ENCODE data around the gene RAC3.

The RAC3 gene

DNA sequence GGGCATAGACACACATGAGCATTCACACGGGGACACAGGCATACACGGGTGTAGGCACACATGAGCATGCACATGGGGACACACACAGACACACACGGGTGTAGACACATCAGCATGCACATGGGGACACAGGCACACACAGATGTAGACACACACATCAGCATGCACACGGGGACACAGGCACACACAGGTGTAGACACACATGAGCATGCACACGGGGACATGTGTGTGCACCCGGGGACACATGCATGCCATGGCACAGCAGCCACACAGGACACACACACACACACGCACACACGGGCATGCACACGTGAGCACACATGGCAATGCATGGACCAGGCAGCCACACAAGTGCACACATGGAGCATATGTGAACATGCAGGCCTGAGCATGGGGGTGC is 11.2 kb downstream of the RAC3 start:
- H3K27me3 ChIP-seq (ENCODE audit: control insufficient read depth in 1 of 2, insufficient read depth in 2 of 2, low read length in 2 of 2): no peaks in the 10 kb centered on the region
- H3K9ac ChIP-seq (ENCODE audit: low read depth in 1 of 2, low read length in 2 of 2): no peak overlapping the region
- H3K36me3 ChIP-seq (ENCODE audit: control insufficient read depth in 1 of 2, insufficient read depth in 2 of 2, low read length in 2 of 2): peaks cover 0 to 5% of the 10 kb centered on the region in 2 donors
- H3K9me3 ChIP-seq (ENCODE audit: control insufficient read depth in 1 of 2, low read length in 2 of 2): no peaks in the 10 kb centered on the region
- no peak overlapping the region for H3K4me3 ChIP-seq (ENCODE audit: low read depth in 1 of 2, low read length in 2 of 2)
- peaks cover 0 to 5% of the 10 kb centered on the region in 2 donors for H3K4me1 ChIP-seq (ENCODE audit: control insufficient read depth in 1 of 2, insufficient read depth in 2 of 2, low read length in 2 of 2)
- no peak overlapping the region for H3K27ac ChIP-seq (ENCODE audit: low read depth, low read length)

DNA sequence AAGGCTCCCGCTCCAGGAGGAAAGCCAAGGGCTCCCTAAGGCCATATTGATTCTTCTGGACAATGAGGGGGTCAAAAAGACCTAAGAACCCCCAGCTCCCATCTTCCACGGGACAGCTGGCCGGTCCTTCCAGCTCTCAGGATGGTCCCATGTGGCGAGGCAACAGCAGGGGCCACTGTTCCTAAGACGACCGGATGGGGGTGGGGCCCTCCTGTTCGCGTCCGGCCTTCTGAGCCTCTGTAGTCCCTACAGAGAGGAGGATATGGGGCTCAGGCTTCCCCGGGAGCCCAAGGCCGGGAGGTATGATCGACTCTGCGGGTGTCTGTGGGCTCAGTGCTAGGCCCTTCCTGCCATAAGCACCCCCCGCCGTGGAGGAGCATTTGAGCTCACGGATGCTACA is 12.0 kb downstream of the RAC3 start:
- H3K27me3 ChIP-seq (ENCODE audit: control insufficient read depth in 1 of 2, insufficient read depth in 2 of 2, low read length in 2 of 2): no peaks in the 10 kb centered on the region
- no peak overlapping the region for H3K9ac ChIP-seq (ENCODE audit: low read depth in 1 of 2, low read length in 2 of 2)
- no peak overlapping the region for H3K4me3 ChIP-seq (ENCODE audit: low read depth in 1 of 2, low read length in 2 of 2)
- no peaks in the 10 kb centered on the region for H3K9me3 ChIP-seq (ENCODE audit: control insufficient read depth in 1 of 2, low read length in 2 of 2)
- H3K27ac ChIP-seq (ENCODE audit: low read depth, low read length): no peak overlapping the region
- peaks cover 0 to 12% of the 10 kb centered on the region in 2 donors for H3K36me3 ChIP-seq (ENCODE audit: control insufficient read depth in 1 of 2, insufficient read depth in 2 of 2, low read length in 2 of 2)
- H3K4me1 ChIP-seq (ENCODE audit: control insufficient read depth in 1 of 2, insufficient read depth in 2 of 2, low read length in 2 of 2): no peaks in the 10 kb centered on the region

DNA sequence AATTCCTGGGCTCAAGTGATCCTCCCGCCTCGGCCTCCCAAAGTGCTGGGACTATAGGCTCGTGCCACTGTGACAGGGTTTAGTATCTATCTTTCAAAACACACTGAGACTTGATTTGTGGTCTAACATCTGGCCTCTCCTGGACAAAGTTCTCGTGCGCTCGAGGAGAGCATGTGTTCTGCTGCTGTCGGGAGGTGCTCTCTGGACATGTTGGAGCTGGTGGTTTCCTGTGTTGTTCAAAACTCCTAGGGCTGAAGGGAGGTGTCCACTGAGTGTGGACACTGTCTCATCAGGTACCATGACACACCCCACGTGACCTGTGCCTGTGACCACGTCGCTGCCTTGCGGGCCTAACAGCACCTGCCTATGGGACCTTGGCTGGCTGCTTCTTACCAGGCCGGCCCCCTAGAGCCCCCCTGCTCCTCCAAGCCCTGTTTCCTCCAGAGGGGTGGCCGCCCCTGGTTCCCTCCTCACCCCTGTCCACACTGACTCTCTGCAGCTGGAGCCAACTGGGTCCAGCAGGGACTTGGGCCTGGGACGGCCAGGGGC is 14.5 kb downstream of the RAC3 start:
- no peak overlapping the region for H3K4me3 ChIP-seq (ENCODE audit: low read depth in 1 of 2, low read length in 2 of 2)
- peaks cover 0 to 14% of the 10 kb centered on the region in 2 donors for H3K36me3 ChIP-seq (ENCODE audit: control insufficient read depth in 1 of 2, insufficient read depth in 2 of 2, low read length in 2 of 2)
- no peak overlapping the region for H3K27ac ChIP-seq (ENCODE audit: low read depth, low read length)
- peaks cover 0 to 11% of the 10 kb centered on the region in 2 donors for H3K4me1 ChIP-seq (ENCODE audit: control insufficient read depth in 1 of 2, insufficient read depth in 2 of 2, low read length in 2 of 2)
- H3K9me3 ChIP-seq (ENCODE audit: control insufficient read depth in 1 of 2, low read length in 2 of 2): no peaks in the 10 kb centered on the region
- no peak overlapping the region for H3K9ac ChIP-seq (ENCODE audit: low read depth in 1 of 2, low read length in 2 of 2)
- no peaks in the 10 kb centered on the region for H3K27me3 ChIP-seq (ENCODE audit: control insufficient read depth in 1 of 2, insufficient read depth in 2 of 2, low read length in 2 of 2)

DNA sequence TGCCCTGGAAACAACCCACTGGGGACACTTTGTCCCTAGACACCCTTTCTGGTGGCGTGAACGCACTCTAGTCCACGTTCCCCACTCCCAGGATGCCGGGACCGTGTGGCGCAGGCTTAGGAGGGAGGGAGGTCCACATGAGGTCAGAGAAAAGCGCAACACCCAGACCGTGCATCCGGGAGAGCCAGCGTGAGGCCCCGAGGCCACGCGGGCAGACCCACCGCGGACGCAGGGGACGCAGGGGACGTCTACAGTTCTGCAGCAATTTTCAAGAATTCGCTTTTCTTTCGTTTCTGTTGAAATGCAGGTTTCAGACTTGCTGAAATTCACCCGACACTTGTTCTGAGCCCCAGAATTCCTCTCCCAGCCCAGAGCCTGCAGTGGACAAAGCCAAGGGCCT is 15.4 kb downstream of the RAC3 start:
- Histone ChIP-seq H3K9me3 (ENCODE audit: control insufficient read depth in 1 of 2, low read length in 2 of 2) (no peaks in the 10 kb centered on the region), H3K27me3 (ENCODE audit: control insufficient read depth in 1 of 2, insufficient read depth in 2 of 2, low read length in 2 of 2) (no peaks in the 10 kb centered on the region), H3K9ac (ENCODE audit: low read depth in 1 of 2, low read length in 2 of 2) (no peak overlapping the region), H3K4me3 (ENCODE audit: low read depth in 1 of 2, low read length in 2 of 2) (no peak overlapping the region), H3K27ac (ENCODE audit: low read depth, low read length) (no peak overlapping the region), H3K4me1 (ENCODE audit: control insufficient read depth in 1 of 2, insufficient read depth in 2 of 2, low read length in 2 of 2) (peaks cover 0 to 11% of the 10 kb centered on the region in 2 donors), H3K36me3 (ENCODE audit: control insufficient read depth in 1 of 2, insufficient read depth in 2 of 2, low read length in 2 of 2) (peaks cover 0 to 14% of the 10 kb centered on the region in 2 donors)

DNA sequence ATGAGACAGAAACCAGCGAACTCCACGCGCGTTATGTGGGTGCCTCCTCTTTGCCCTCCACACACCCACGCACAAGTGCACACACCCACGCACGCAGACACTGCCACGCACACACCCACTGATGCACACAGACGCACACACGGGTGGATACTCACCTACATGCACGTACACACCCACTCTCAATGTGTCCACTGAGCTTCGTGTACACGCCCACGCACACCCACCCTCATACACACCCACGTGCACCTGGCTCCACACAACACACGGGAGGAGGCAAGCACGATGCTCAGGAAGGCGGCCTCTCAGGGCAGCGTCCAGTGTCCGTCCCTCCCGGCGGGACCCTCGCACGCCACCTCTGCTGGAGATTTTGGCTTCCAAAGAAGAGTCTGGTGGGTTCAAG is 15.9 kb downstream of the RAC3 start:
- H3K9ac ChIP-seq (ENCODE audit: low read depth in 1 of 2, low read length in 2 of 2): no peak overlapping the region
- H3K36me3 ChIP-seq (ENCODE audit: control insufficient read depth in 1 of 2, insufficient read depth in 2 of 2, low read length in 2 of 2): peaks cover 0 to 14% of the 10 kb centered on the region in 2 donors
- no peak overlapping the region for H3K4me3 ChIP-seq (ENCODE audit: low read depth in 1 of 2, low read length in 2 of 2)
- peaks cover under 1 to 13% of the 10 kb centered on the region in 2 donors for H3K4me1 ChIP-seq (ENCODE audit: control insufficient read depth in 1 of 2, insufficient read depth in 2 of 2, low read length in 2 of 2)
- no peaks in the 10 kb centered on the region for H3K9me3 ChIP-seq (ENCODE audit: control insufficient read depth in 1 of 2, low read length in 2 of 2)
- no peak overlapping the region for H3K27ac ChIP-seq (ENCODE audit: low read depth, low read length)
- no peaks in the 10 kb centered on the region for H3K27me3 ChIP-seq (ENCODE audit: control insufficient read depth in 1 of 2, insufficient read depth in 2 of 2, low read length in 2 of 2)

DNA sequence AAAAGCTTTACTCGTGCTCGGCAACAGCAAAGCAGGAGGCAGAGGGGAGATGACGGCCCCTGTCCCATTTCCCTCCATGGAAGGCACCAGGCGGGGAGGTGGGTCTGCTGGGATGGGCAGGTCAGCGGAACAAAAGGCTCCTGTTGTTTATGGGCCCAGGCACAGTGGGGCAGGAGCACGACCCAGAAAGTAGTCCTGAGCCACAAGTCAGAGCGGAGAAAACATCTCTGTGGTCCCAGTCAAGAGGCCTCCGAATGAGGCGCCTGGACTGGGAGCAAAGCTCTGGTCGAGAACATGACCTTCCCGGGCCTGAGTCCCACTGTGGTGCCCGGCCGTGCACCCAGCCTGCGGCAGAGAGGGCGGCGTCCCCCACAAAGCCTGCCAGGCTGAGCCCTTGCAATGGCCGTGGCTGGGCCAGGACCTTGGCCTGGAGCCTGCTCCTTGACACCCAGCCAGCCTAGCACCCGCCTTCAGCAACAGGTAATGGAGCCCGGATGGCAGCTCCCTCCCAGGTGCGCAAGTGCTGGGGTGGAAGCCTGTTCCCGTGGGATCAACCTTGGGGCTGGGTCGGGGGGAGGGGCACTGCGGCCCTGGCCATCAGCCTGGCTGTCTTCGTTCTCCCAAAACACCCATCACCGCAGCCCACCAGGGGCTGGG is 16.6 kb downstream of the RAC3 start:
- H3K27me3 ChIP-seq (ENCODE audit: control insufficient read depth in 1 of 2, insufficient read depth in 2 of 2, low read length in 2 of 2): no peaks in the 10 kb centered on the region
- H3K36me3 ChIP-seq (ENCODE audit: control insufficient read depth in 1 of 2, insufficient read depth in 2 of 2, low read length in 2 of 2): peaks cover 0 to 14% of the 10 kb centered on the region in 2 donors
- H3K4me1 ChIP-seq (ENCODE audit: control insufficient read depth in 1 of 2, insufficient read depth in 2 of 2, low read length in 2 of 2): peaks cover 7 to 20% of the 10 kb centered on the region in 2 donors
- H3K9me3 ChIP-seq (ENCODE audit: control insufficient read depth in 1 of 2, low read length in 2 of 2): no peaks in the 10 kb centered on the region
- H3K4me3 ChIP-seq (ENCODE audit: low read depth in 1 of 2, low read length in 2 of 2): no peak overlapping the region
- H3K27ac ChIP-seq (ENCODE audit: low read depth, low read length): no peak overlapping the region
- H3K9ac ChIP-seq (ENCODE audit: low read depth in 1 of 2, low read length in 2 of 2): no peak overlapping the region

DNA sequence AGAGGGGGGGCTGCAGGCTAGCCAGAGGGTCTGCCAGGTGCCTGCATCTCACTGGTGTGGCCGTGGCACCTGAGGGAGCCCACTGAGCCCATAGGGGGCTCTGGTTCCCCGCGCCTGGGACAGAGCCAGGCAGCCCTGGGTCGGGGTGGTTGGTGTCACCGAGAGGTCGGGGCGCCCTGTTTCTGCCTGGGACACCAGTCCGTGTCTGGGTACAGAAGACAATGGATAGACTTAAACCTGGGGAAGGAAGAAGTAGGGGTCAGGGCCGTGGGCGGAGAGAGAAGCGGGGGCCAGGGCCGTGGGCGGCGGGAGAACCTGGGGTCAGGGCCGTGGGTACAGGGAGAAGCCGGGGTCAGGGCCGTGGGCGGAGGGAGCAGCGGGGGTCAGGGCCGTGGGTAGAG is 17.1 kb downstream of the RAC3 start:
- Histone ChIP-seq H3K9ac (ENCODE audit: low read depth in 1 of 2, low read length in 2 of 2) (no peak overlapping the region), H3K4me3 (ENCODE audit: low read depth in 1 of 2, low read length in 2 of 2) (no peak overlapping the region), H3K27me3 (ENCODE audit: control insufficient read depth in 1 of 2, insufficient read depth in 2 of 2, low read length in 2 of 2) (no peaks in the 10 kb centered on the region), H3K36me3 (ENCODE audit: control insufficient read depth in 1 of 2, insufficient read depth in 2 of 2, low read length in 2 of 2) (peaks cover 1 to 17% of the 10 kb centered on the region in 2 donors), H3K27ac (ENCODE audit: low read depth, low read length) (no peak overlapping the region), H3K9me3 (ENCODE audit: control insufficient read depth in 1 of 2, low read length in 2 of 2) (no peaks in the 10 kb centered on the region), H3K4me1 (ENCODE audit: control insufficient read depth in 1 of 2, insufficient read depth in 2 of 2, low read length in 2 of 2) (peaks cover 11 to 25% of the 10 kb centered on the region in 2 donors)

DNA sequence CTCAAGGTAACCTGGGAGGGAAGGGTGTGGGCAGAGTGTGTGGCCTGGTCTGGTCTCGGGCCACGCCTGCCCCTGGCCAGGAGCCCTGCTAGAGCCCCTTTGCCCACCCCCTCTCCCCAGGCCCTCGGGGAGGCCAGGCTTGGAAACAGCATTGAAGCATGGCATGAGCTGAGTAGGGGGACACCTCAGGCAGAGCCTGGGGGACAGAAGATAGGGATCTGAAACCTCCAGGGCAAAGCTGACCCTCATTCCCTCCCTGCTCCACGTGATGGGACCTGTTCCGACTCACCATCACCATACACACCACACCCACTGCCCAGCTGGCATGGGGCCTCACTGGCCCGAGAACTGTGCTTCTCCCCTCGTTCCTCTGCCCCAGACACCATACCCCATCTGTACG is 17.6 kb downstream of the RAC3 start:
- no peaks in the 10 kb centered on the region for H3K9me3 ChIP-seq (ENCODE audit: control insufficient read depth in 1 of 2, low read length in 2 of 2)
- H3K4me1 ChIP-seq (ENCODE audit: control insufficient read depth in 1 of 2, insufficient read depth in 2 of 2, low read length in 2 of 2): peaks cover 11 to 29% of the 10 kb centered on the region in 2 donors
- no peak overlapping the region for H3K27ac ChIP-seq (ENCODE audit: low read depth, low read length)
- peaks cover 3 to 23% of the 10 kb centered on the region in 2 donors for H3K36me3 ChIP-seq (ENCODE audit: control insufficient read depth in 1 of 2, insufficient read depth in 2 of 2, low read length in 2 of 2)
- H3K4me3 ChIP-seq (ENCODE audit: low read depth in 1 of 2, low read length in 2 of 2): no peak overlapping the region
- H3K9ac ChIP-seq (ENCODE audit: low read depth in 1 of 2, low read length in 2 of 2): no peak overlapping the region
- no peaks in the 10 kb centered on the region for H3K27me3 ChIP-seq (ENCODE audit: control insufficient read depth in 1 of 2, insufficient read depth in 2 of 2, low read length in 2 of 2)

DNA sequence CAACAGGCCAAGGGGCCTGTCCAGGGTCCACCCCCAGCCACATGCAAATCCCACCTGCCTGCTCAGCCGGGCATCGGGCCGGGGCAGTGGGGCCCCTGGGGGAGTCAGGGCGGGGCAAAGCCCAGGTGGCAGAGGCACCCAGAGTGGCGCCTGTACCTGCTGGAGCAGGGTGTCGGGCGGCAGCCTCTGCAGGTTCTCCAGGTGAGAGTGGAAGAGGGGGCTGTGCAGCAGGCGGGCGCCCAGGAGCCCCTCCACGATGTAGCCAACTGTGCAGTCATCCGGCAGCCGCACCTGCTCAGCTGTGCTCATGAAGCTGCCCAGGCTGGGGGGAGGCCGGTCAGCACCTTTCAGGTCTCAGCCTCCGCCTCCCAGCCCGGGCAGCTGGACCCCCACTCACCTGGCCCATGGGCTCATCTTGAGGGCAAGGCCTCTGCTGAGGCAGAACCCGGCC is 18.1 kb downstream of the RAC3 start:
- Histone ChIP-seq H3K4me1 (ENCODE audit: control insufficient read depth in 1 of 2, insufficient read depth in 2 of 2, low read length in 2 of 2) (peaks cover 11 to 29% of the 10 kb centered on the region in 2 donors), H3K9ac (ENCODE audit: low read depth in 1 of 2, low read length in 2 of 2) (no peak overlapping the region), H3K9me3 (ENCODE audit: control insufficient read depth in 1 of 2, low read length in 2 of 2) (no peaks in the 10 kb centered on the region), H3K27me3 (ENCODE audit: control insufficient read depth in 1 of 2, insufficient read depth in 2 of 2, low read length in 2 of 2) (no peaks in the 10 kb centered on the region), H3K36me3 (ENCODE audit: control insufficient read depth in 1 of 2, insufficient read depth in 2 of 2, low read length in 2 of 2) (peaks cover 3 to 26% of the 10 kb centered on the region in 2 donors), H3K4me3 (ENCODE audit: low read depth in 1 of 2, low read length in 2 of 2) (no peak overlapping the region), H3K27ac (ENCODE audit: low read depth, low read length) (no peak overlapping the region)

DNA sequence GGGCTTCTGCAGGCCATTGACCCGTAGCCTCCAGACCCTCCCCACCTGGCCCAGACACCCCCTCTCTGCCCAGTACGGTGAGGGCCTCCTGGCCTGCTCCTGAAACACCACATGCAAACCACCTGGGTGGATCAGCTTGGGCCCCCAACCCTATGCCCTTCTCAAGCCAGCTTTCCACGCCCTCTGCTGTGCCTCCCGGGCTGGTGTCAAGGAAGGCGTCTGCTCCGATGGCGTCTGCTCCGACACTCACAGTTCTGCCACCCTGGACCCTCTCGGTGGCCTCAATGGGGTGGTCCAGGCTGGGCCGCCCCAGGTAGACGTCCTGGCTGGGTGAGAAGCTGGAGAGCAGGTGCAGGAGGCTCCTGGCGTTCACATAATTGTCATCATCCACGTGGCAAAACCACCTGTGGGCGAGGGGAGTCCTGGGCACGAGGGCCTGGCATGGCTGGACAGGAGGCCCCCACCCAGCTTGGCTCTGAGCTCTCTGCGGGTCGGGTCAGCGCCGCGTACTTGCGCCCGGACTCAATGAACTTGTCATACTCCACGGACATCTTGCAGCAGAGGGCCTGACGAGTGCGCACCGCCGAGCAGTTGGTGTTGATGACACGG is 18.8 kb downstream of the RAC3 start:
- no peaks in the 10 kb centered on the region for H3K9me3 ChIP-seq (ENCODE audit: control insufficient read depth in 1 of 2, low read length in 2 of 2)
- H3K9ac ChIP-seq (ENCODE audit: low read depth in 1 of 2, low read length in 2 of 2): peak overlapping the region; percentile 31 to 49
- no peaks in the 10 kb centered on the region for H3K27me3 ChIP-seq (ENCODE audit: control insufficient read depth in 1 of 2, insufficient read depth in 2 of 2, low read length in 2 of 2)
- no peak overlapping the region for H3K27ac ChIP-seq (ENCODE audit: low read depth, low read length)
- H3K4me1 ChIP-seq (ENCODE audit: control insufficient read depth in 1 of 2, insufficient read depth in 2 of 2, low read length in 2 of 2): peaks cover 11 to 29% of the 10 kb centered on the region in 2 donors
- H3K4me3 ChIP-seq (ENCODE audit: low read depth in 1 of 2, low read length in 2 of 2): peak overlapping the region; percentile 62 to 87
- H3K36me3 ChIP-seq (ENCODE audit: control insufficient read depth in 1 of 2, insufficient read depth in 2 of 2, low read length in 2 of 2): peaks cover 8 to 34% of the 10 kb centered on the region in 2 donors
